HG03439 (cell line): ENCODE results near the gene ELOVL6.
"Not testable (repeated sequence)": the region's sequence is repeated elsewhere in the genome, so short reads cannot be mapped to it uniquely, and the experiment has no call there.

Experiments used
- ATAC-seq: cut with Tn5 transposase; IDR thresholded peaks from one replicate; pipeline ENCODE4 v1.9.1; 2021; ENCODE audit warnings: mild to moderate bottlenecking, moderate library complexity; ENCODE audit not compliant: unreplicated experiment

ELOVL6 gene

DNA sequence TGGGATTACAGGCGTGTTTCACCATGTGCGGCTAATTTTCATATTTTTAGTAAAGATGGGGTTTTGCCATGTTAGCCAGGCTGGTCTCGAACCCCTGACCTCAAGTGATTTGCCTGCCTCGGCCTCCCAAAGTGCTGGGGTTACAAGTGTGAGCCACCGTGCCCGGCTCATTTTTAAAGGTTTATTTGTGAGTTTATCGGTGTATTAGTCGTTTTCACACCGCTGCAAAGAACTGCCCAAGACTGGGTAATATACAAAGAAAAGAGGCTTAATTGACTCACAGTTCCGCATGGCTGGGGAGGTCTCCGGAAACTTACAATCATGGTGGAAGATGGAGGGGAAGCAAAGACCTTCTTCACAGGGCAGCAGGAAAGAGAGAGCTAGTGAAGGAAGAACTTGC is 159.3 kb downstream of the ELOVL6 start:
- not testable (repeated sequence) for ATAC-seq

DNA sequence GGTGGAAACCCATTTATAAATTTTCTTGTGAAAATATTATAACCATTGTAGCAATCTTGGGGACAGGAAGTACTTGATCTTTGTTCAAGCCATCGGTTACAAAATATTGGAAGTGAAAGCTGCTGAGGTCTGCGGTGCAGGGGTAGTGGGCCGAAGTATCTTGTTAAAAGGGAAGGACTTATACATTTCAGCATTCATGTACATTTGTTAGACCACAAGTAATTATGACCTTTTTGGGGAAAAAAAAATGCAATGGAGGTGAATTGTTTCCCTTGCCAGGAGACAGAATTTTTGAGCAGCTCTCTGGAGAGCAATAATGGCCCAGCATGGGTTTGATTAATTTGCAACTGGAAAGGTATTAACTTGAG is 164.4 kb downstream of the ELOVL6 start:
- peak; percentile 77 for ATAC-seq

DNA sequence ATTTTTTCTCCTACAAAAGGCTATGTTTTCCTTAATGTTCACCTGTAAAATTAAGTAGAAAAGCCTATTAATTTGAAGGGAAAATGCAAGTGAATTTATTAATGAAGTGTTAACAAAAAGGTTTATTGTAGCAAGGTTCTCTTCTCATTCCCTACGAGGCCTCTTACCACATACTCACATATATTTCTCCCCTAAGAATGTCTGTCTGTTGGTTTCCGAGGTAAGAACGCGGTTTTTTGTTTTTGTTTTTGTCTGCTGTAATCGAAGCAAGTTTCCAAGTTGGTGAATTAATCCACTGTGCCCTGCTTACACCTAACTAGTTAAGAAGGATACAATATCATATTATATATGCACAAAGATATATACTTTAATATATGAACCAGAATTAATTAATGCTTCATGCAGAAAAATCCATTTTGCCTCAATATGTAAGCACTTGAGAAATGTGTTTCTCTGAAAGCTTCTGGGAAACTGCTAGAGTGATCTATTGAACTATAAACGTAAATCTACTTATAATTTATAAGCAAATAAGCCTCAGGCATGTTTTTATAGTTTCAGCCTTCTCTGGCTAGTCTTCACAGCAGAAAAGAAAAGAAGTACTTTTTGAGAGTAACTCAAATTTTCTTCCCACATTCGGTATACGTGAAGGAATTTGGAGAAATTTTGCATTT is 164.9 kb downstream of the ELOVL6 start:
- ATAC-seq: no peak

DNA sequence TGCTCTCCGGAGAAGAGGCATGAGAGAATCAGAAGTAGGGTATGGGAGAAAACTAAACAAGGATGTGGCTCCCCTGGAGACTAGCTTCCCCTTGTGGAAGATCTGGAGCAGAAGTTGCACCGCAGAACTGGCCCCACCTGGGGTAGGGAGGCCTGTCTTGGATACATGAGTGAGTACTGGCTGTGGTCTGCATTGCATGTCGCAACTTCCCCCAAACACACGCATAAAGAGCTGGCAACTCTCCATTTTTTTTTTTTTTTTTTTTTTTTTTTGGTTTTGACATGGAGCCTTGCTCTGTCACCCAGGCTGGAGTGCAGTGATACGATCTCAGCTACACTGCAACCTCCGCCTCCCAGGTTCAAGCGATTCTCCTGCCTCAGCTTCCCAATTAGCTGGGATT is 165.8 kb downstream of the ELOVL6 start:
- ATAC-seq: no peak

DNA sequence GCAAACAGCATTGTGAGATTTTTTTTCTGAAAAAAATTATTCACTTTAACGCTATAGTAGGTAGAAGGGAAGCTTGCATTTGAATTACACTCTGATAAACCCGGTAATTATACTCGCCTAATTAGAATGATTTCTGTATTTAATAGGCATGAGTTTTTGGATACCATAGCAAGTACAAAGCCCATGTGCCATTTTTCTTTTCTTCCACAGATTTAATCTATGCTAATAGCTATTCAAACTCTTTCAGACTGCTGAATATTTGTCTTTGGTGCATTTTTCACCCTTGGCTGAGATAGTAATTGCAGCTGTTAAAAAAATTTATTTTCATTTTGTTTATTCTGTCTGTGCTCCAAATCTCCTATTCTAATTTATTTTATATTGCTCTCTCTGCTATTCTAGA is 172.7 kb downstream of the ELOVL6 start:
- ATAC-seq: no peak

DNA sequence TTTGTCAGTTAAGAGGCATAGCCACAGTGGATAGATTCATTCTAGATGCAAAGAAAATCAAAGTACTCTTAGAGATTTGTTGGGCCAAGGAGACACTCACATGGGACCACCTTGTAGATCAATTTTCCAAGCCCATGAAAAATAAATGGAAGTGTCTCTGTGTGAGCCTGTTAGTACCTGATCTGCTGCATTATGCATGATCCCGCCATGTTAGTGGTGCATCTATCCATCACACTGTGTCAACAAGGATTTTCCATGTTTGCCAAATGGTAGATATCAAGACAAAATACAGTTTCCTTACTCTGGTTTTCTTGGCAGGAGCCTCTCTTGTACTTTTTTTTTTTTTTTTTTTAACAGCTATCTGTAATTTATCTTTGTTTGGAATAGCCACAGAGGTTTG is 173.4 kb downstream of the ELOVL6 start:
- ATAC-seq: no peak

DNA sequence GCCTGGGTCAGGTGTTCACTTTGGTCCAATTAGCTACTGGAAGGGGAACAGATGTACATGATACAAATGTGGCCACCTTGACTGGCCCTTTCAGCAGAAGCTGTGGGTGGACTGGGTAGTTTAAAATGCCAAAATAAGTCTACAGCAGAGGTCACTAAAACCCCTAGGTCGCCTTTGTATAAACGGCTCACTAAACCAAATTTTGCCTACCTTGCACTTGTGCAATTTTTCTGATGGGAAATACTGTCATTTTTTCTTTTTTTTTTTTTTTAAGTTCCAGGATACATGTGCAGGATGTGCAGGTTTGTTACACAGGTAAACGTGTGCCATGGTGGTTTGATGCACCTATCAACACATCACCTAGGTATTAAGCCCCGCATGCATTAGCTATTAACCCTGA is 176.0 kb downstream of the ELOVL6 start:
- ATAC-seq: no peak

DNA sequence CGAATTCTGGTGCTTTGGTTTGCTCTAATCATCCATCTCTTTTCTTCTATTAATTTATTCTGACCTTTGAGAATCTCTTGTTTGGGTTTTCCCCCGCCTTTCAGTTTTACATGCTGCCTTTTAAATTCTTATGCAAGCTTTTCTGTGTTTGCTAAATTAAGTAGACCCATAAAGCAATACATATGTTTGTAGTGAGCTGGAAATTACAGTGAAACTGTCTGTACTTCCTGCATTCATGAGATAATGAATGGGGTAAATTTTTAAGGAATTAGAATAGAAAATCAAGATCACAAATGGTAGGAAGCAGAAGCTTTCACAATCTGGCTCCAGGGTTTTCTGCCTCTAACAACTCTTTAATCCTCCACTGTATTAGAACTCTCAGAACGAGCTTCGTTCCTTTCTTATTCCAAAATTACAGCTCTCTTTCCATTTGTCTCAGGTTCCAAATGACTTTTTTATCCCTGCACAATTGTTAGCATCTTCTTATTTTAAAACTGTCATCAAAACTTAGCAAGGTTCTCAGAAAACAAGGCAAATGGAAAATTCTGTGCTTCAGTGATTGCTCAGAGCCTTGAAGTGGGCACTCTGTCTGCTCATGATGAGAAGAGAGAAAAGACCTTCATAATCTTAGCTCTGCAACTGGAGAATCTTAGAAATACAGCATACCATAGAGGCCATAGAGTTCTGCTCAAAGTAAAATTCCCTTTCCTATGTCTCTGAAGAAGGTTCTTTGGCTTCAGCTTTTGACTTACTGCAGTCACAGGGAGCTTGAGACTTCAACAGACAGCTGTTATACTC is 177.6 kb downstream of the ELOVL6 start:
- no peak for ATAC-seq

DNA sequence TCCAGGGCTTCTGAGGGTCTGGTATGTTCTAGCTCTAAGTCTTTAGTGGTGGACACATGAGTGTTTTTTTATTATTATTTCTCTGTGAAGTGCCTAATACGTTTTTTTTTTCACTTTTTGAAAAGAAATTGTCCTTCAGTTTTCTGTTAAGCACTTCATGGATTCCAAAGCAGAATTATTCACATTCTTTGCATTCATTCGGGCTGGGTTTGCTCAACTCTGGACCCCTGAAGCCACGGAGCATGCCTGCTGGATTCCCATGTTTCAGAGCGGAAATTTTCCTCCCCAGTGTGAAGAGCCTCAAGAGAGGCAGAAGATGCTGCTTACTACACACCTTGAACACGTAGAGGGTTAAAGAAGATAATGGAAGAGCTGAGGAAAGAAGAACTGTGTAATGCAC is 178.3 kb downstream of the ELOVL6 start:
- no peak for ATAC-seq

DNA sequence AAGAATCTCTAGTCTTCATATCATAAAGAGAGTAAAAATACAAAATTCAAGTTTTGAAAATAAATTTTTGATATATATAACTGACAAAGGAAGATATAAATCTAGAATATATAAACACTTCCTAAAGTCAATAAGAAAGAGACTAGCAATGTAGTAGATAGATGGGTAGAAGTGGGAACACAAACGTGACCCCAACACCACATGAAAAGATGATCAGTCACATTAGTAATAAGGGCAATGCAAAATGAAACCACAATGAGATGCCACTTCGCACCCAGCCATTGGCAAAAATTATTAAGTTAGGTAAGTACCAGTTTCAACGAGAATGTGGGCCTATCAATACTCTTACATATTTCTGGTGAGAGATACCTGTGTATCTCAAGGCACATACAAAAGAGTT is 179.3 kb downstream of the ELOVL6 start:
- no peak for ATAC-seq

DNA sequence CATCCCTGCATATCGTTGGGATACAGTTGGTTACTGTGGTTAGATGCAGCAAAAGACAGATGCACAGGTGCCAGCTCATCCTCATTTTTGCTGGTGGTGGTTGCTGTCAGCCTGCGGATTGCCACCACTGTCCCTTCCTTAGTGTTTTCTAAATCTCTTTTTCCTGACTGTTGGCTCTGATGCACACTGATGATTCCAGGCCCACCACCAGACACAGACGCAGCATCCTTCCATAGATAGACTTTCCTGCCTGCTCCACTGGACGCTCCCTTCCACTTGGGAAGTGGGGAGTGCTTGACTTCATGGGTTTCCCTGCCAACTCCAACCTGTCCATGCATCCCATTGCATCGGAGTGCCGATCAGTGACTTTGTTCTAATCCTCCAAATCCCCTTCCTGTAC is 184.2 kb downstream of the ELOVL6 start:
- no peak for ATAC-seq

DNA sequence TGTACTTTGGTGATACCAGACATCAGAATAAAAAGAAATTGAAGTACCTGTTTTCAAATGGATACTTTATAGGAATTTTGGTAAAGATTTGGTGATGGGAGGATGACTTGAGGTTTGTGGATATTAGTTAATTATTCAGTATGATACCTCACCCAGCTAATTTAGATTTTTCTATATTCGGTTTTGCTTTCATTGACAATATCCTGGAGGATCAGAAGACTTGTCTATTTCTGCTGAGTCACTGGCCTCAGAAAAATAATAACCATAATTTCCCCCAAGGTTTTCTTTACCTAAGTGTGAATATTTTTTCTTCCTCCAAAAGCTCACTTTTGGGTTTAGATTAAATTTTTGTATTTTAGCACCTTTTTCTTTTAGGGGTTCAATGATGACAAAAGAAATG is 185.5 kb downstream of the ELOVL6 start:
- ATAC-seq: no peak

DNA sequence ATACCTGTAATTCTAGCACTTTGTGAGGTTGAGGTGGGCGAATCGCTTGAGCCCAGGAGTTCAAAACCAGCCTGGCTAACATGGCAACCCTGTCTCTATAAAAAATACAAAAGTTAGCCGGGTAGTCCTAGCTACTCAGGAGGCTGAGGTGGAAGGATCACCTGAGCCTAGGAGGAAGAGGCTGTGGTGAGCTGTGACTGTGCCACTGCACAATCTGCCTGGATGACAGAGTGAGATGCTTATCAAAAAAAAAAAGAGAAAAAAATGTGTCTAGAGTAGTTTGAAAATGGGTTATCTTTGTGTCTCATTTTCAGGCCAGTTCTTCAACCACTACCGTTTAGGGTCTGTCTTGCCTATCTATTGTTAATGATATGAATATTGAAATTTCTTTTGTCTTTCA is 187.6 kb downstream of the ELOVL6 start:
- no peak for ATAC-seq

DNA sequence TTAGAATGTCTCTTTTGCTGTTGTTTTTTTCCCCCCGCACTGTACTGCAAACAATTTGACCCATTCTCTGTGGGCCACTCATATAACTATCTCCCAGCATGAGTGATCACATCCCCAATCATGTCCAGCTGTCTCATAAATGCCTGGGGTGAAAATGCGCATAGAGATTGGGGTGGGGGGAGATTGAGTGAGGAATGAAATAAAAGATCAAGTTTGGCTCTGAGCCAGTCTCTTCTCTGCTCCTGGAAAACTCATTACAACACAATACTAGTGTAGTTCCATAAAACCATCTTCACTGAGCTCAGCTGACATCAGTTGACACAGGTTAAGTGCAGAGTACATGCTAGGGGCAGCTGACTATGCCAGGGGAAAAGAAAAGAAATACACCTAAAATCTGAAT is 188.9 kb downstream of the ELOVL6 start:
- no peak for ATAC-seq

DNA sequence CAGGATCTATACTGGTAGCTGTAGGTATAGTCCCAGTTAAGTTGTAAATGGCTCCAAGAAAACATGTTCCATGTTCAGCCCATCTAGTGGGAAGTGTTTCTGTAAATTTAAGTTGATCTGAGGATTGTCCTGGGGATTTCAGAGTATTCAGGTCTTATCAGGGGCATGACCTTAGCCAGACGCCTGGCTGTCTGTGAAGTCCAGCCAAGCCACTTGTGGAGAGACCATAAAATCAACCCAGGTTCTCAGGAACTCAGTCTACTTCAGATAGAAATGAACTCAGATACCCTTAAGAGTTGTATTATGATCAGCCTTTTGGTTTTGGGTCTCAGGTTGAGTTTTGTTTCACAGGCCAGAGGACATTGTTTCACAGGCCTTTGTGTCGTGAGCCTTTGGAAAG is 189.9 kb downstream of the ELOVL6 start:
- no peak for ATAC-seq

DNA sequence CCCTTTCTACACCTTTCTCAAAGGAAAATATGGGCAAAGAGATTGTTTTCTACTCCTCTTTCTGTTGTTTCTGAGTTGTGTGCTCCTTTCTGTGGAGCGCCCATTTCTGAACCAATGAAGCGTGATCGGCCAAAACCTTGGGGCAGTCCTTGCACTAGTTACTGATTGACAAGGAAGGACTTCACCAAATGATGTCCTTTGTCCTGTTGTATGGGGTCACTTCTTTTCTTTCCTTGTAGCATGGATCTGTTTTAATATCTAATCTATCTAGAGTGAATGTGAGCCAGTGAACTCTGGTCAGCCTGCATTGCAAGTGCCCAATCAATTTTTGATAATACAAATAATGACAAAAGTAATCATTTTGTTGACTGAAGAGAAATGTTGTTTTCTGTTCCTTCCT is 191.2 kb downstream of the ELOVL6 start:
- ATAC-seq: no peak

DNA sequence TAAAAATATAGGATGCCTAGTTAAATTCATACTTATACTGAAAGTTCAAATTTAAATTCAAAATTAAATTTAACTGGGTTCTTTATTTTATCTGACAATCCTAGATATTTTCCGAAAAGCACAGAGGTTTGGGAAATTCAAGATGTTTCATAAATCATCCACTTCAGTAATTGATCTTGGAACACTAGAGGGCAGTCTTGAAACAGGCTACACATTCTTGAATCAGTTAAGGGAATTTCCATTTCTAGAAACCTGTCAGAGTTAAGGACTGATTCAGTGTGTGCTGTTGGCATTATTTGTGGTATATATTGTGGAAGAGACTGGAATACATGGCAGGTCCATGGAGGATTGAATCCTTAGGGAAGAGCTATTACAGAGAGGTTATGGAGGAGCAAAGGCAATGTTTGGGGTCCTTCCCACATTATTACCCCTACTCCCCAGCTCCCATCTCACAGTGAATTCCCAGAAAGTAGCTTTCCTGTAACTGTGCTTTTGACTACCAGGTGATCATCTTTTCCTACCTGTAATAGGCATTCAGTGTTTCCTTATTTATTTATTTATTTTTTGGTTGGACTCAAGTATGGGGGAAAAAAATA is 192.9 kb downstream of the ELOVL6 start:
- ATAC-seq: peak; percentile 75

DNA sequence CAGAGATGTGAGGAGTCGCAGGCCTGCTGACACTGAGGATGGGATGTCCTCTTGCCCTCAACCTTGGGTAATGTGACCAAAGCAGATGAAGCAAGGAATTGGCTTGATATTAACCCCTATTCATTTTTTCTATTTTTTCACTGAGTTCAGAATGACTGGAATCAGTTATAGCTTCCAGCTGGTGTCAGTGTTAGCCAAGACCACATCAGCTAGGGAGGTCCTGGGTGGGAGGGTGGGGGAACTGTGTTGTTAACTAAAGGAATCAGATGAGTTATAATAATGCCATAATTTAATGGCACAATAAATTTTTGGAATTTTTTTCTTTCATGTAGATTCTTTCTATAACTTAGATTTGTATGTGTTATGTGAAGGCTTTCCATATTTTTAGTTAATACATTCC is 193.9 kb downstream of the ELOVL6 start:
- no peak for ATAC-seq

DNA sequence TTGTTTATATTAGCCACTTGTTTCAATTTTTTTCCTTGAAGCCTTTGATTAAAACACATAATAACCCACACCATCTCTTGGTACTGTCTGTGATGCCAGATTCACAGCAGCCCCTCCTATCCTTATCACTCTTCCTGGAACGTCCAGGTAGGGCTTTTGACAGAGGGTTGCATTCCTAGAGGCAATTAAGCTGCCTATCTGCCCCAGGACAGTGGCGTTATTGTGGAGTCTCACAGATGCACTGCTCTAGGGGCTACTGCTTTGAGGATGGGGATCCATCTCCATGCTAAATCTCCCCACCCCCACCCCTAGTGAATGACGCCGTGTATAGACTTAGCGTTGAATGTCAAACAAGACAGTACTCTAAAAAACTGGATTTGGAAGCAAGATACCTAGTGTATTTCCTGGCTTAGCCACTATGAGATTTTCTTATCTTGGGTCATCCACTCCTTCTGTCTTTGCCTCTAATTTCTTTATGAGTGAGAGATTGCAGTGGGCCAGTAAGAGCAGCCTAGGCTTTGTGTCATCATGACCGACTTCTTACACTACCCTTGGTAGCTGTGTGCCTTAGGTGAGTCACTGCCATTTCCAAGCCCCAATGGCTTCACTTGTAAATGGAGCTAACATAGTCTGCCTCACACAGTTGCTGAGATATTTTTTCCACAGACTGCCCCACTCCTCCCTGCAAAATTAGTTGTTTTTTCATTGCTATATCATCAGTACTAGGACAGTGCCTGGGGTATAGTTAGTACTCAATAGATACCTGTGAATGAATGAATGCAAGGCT is 194.8 kb downstream of the ELOVL6 start:
- no peak for ATAC-seq

DNA sequence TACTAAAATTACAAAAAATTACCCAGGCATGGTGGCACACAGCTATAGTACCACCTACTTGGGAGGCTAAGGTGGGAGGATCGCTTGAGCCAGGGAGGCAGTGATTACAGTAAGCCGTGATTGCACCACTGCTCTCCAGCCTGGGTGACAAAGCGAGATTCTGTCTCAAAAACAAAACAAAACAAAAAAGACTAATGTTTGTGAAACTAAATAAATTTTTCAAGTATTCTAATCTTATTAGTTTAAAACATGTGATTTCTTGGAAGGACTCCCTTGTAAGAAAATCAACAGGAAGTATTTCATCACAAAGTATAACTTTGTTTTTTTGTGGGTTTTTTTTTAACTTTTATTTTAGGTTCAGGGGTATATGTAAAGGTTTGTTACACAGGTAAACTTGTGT is 196.1 kb downstream of the ELOVL6 start:
- no peak for ATAC-seq

DNA sequence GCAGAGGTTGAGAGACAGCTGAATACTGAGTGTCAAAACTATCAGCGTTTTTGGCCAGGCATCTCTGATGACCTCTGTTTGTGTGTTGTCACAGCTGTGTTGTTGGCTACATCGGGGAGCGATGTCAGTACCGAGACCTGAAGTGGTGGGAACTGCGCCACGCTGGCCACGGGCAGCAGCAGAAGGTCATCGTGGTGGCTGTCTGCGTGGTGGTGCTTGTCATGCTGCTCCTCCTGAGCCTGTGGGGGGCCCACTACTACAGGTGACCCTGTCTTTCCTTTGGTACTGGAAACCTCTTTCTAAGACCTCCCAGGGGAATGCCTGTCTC is 198.9 kb downstream of the ELOVL6 start:
- ATAC-seq: no peak
